Measurements from ENCODE around the gene SLC30A4.

SLC30A4 gene

DNA sequence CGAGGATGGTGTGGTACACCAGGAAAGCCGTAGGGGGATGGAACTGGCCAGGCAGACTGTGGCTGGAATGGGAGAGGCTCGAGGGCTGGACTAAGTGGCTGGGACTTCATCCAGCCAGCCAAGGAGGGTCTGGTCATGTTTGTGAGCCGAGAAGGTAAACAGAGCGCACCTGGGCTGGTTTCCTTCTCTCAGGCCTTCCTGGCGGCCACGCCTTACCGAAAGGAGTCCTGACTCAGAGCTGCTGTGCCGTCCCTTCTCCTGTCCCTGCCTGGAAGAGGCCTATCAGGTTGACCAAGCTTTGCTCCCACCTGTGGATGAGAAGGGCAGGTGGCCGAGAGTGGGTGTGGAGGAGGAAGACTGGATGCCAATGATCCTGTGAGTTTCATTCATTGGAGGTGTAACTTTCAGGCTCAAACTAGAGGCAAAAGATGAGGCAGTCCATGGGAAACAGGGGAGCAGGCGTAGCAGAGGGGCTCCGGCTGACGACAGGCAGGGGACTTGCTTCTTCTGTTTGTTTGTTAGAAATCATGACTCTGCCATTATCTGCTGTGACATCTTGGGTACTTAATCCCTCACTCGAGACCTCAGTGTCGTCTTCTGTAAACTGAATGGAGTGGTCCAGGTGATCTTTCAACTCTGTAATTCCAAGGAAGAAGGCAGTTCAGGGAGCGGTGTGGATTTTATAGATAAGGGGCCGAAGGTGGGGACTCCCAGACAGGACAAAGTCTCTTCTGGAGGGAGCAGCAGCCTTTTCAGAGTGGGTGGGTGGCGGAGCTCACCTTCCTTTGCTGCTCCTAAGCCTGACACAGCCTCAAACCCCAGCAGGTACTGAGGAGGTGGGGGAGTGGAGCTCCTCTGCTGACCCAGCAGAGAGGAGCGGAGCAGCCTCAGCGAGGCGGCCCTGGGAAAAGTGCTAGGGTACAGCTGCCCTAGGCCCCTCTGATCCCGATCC lies 72.4 kb downstream of the SLC30A4 start:
- no peak for DNase-seq

DNA sequence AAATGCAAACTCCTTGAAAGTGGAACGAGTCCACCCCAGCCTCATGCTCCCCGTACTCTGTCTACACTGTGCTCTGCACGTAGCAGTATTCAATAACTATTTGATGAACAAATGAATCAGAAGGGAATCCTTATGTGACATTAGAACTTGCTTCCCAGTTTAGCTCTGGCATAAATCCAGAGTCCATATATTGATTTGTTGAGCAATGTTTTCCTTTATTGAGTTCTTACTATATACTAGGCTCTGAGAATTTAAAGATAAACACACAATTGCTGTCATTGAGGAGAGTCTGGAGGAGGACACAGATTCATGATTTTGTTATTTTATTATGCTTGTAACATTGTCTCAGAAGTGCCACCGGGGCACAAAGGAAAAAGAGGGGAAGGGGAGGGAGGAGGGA lies 73.2 kb downstream of the SLC30A4 start:
- no peak for DNase-seq

DNA sequence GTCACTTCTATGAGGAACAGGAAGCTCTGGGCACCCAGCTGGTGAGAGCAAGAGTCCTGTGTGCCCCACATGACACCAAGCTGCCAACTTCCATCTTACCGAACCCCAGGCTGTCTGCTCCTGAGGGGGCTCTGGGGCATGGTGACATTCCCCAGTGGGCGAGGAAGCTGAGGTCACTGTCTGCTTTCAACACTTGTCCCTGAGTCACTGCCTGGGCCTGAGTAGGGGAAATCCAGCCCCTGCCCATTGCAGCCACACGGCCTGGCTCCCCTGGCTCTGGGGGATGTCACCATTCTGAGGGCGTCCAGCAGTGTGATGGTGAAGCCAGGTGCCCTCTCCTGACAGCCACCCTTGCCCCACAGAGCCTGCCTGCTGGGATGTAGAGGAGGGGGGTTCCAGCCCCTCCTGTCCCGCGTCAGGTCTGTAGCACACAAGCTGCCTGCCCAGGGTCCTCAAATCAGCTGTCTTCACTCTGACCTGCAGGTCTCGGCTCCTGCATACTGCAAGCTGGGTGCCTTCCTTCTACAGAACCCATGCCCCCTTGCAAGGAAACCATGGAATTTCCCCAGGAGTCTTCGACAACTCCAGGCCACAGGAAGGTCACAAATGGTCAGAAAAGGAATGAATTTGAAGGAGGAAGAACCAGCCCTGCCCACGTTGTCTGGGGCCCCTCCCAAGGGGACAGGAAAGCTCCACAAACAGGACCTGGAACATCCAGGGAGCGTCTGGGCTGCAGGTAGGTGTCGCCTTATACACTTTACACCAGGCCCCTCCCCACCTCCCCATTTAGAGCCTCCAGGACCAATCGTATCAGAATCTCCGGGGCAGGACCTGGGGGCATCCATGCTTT lies 74.3 kb downstream of the SLC30A4 start:
- DNase-seq = no peak

DNA sequence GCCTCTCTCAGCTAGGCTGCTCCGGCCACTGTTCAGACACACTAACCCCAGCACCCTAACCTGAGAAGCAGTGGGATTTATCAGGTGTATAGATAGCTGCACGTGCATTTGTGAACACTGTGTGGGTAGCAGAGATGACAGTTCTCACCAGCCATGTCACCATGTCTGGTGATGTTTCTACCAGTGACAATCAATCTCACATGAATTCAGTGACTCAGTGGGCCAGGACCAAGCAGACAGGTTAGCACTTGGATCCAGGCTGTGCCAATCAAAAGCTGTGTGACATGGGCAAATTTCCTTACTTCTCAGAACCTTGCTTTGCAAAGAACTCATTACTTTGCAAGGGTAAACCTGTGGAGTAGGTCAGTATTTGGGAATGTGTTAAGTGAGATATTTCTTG lies 78.9 kb downstream of the SLC30A4 start:
- no peak for DNase-seq

DNA sequence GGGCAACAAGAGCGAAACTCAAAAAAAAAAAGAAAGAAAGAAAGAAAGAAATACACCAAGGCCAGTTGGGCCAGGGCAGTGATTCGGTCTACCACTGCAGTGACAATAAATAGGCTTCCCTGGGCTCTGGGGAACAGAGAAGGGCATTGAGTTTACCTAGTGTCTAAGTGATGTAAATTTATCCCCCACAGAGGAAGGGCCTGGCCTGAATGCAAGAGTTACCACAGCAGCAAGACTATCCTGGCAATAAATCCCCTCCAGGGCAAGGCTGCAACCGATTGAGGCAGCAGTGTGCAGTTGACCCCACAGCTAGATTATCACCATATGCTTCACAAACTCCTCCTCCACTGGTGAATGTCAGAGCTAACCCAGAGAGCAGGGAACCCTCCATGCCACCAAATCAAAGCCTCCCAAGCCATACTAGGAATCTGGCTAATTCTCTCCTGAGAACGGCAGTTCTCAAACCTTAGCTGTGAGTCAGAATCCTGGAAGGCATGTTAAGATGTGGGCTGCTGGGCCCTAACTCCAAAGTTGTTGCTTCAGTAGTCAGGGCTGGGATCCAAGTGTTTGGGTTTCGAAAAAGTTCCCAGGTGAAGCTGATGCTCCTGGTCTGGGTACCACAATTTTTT lies 79.9 kb downstream of the SLC30A4 start:
- no peak for DNase-seq

DNA sequence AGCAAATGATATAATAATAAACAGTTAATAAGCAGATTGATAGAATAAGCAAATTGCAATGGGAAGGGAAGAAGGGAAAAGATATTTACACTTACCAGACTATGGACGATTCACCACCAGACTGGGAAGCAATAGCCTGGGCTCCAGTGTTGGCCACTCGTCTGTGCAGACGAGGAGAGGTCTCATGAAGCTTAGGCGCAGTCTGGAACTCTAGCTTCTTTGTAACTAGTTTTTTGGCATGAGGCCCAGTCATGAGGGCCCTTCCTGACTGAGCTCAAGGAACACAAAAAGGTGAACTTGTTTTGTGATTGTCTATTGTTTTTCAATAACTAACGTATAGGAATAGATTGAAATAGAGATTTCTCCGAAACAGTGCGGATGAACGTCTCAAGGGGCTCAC lies 80.9 kb downstream of the SLC30A4 start:
- DNase-seq = no peak

DNA sequence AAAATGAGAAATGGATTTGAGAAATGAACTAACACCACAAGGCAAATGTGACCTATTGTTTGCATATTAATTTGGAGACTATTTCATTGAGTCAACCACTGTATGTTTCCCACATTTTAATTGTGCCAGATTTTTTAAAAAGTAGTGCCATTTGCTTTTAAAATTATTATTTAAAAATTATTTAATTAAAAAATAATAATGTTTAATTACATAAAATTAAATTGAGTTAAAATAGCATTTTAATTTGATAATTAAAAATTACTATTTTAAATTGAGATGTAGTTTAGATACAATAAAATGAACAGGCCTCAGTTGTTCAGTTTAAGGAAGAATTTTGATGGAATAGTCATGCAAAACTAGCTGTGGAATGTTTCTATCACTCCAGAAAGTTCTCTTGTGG lies 81.5 kb downstream of the SLC30A4 start:
- no peak for DNase-seq

DNA sequence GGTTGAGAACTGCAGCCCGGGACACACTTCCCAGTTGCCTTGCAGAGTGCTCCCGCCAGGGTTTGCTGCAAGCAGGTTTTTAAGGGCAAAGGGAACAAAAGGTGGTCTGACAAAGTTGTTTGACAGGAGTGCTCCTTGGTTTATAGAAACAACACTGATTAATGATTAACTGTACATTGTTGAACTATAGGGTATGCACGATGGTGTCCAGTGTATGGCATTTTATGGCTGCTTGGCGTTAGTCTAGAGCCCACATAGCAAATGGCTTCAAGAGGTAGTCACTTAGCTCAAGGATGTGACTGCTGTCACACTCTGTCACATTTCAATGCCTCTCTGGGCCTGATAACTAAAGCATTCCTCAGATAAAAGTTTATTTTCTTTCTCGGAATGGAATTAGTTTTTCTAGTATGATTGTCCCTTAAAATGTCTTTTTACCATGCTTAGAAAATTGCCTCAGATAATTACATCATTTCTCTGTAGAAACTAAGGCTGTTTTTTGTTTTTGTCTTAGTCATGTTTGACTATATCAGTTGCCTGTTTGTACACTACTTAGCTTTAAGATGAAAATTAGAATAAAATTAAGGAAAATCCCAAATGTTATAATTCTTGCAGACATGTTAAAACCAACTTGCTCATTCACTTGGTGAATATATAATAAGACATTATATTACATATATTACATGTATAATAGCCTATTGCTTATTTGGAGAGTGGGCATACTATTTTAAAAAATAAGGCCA lies 82.9 kb downstream of the SLC30A4 start:
- no peak for DNase-seq

DNA sequence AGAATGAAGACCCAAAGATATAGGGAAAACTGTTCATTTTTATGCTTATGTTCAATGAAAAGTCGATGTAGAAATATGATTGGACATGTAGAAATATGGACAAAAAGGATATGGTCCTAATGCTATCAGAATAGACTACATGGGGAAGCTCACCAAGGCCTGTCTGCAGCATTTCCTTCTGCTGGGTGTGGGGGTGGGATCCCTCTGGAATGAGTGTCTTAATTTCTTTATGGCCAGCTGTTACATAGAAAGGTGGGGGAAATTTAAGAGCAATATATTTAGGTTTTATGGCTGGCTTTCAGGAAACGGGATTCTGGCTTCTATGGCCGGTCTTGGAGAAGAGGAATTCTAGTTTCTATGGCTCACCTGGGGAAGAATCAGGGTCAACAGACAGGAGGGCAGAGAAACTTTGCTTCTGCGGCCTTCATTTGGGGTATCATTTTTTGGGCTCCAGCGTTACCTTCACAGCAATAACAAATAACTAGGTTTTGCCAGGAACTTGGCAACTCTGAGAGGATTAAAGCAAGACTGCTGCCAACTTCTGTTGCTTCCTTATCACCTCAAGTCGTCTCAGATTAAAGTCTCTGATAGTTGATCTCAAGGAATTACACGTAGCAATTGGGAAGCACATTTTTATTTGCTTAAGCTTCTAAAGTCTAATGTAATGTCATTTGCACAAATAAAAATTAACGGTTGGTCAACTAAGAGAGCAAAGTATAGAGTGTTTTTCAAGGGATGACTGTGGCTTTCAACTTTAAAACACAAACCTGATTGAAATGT lies 87.2 kb downstream of the SLC30A4 start:
- no peak for DNase-seq

DNA sequence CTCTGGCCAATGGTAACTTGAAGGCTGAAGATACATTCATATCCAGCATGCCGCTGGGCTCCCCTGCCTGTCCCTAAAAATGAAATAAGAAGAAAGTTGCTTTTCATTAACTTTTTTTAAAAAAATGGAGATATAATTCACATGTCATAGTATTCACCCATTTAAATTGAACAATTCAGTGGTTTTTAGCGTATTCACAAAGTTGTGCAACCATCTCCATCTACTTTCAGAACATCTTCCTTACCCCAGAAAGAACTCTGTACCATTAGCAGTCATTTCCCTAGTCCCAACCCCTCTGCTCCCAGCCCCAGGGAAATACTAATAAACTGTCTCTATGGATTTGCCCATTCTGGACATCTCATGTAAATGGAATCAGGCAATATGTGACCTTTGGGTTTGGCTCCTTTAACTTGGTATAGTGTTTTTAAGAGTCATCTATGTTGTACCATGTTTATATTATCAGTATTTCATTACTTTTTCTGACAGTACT lies 88.4 kb downstream of the SLC30A4 start:
- no peak for DNase-seq

DNA sequence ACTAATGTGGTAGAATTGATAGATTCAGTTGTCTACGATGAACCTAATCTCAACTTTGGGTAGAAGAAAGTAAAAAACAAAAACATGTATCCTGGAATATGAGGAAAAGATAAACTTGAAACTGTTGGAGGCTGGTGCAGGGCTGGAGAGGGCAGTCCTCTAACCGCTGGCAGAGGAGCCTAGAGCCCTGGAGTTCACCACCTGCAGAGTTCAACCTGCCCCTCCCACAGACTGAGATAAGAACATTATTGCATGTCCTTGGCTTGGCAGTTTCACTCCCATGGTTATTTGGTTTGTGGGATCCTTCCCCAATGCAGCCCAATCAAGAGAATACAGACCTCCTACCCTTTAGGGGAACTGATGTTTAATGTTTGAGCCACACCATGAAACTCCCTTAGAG lies 91.0 kb downstream of the SLC30A4 start:
- no peak for DNase-seq

DNA sequence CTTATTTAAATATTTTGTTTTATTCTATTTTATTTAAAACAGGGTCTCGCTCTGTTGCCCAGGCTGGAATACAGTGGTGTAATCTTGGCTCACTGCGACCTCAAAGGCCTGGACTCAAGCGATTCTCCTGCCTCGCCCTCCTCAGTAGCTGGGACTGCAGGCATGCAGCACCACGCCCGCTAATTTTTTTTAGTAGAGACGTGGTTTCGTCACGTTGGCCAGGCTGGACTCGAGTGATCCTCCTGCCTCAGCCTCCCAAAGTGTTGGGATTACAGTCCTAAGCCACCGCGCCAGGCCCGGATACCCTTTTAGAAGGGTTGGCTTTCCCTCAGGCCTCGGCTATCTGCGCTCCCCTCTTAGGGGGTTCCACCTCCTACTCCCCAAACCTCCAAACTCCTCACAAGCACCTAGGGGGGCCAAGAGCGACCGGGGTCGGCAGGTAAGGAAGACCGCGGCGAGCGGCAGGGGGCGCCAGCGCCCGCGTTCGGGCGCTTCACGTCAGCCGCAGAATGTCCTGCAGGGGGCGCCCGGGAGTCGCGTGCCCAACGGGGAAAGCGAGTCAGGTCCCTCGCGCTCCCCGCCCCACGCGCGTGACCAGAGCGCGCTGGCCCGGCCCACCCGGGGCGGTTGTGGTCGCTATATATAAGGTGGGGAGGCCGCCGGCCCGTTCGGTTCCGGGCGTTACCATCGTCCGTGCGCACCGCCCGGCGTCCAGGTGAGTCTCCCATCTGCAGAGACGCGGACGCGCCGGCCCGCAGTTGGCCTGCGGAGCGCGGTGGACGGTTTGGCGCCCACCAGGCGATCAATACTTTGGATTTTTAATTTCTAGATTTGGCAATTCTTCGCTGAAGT lies 92.4 kb downstream of the SLC30A4 start:
- no peak for DNase-seq
